Measurements from ENCODE around the gene GARNL3.

GARNL3 gene

DNA sequence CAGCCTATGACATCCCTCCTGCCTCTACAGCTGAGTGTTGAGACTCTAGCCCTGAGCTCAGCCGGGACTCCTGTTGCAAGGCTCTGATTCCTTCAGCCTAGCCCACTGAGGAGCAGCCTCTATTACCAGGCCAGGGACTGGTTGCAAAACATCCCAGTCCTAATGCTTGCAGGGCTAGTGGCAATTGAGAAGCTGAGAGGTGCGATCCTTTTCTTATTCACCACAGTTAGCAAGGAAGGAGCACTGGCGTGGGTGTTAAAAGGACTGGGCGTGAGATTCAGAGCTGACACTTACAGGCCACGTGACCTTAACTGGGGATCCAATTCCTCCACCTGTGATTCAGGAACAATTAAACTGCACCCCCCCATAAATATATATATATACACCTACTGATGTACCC, 58.8 kb downstream of the GARNL3 start:
- no peaks in the 10 kb centered on the region for H3K9me3 ChIP-seq (ENCODE audit: control insufficient read depth, low read length)
- H3K27me3 ChIP-seq (ENCODE audit: control insufficient read depth, insufficient read depth, low read length, poor library complexity, severe bottlenecking), result no peaks in the 10 kb centered on the region
- no peak overlapping the region for H3K4me3 ChIP-seq (ENCODE audit: insufficient read depth, low read depth, low read length)
- H3K36me3 ChIP-seq (ENCODE audit: control insufficient read depth, insufficient read depth, low read length), result no peaks in the 10 kb centered on the region
- 86 to 92% methylated on average over 5 of the region's 5 CpGs for whole genome bisulfite sequencing, 2 experiments
- no peak overlapping the region for H3K27ac ChIP-seq (ENCODE audit: insufficient read depth, low read depth, low read length, poor library complexity, severe bottlenecking)
- no peaks in the 10 kb centered on the region for H3K4me1 ChIP-seq (ENCODE audit: control insufficient read depth, insufficient read depth, low read length)

DNA sequence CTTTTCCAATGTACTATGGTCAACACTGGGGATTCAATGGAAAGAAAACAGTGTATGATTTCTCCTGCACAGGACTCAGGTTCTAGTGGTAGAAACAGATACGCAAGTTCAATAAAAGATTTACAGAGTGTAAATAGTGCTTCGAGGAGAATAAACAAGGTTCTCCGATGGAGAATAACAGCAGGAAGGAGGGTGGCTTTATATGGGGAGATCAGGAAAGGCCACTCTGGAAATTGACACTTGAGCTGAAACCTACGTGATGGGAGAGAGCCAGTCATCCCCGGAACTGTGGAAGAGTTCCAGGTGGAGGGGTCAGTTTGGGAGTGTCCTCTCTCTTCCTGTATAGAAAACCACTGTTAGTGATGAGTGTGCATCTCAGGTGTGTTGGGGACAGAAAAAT, 65.9 kb downstream of the GARNL3 start:
- H3K4me1 ChIP-seq (ENCODE audit: control insufficient read depth, insufficient read depth, low read length), result no peaks in the 10 kb centered on the region
- H3K27me3 ChIP-seq (ENCODE audit: control insufficient read depth, insufficient read depth, low read length, poor library complexity, severe bottlenecking), result no peaks in the 10 kb centered on the region
- H3K9me3 ChIP-seq (ENCODE audit: control insufficient read depth, low read length), result no peaks in the 10 kb centered on the region
- 96 to 98% methylated on average over 5 of the region's 5 CpGs for WGBS, 2 experiments
- no peak overlapping the region for H3K27ac ChIP-seq (ENCODE audit: insufficient read depth, low read depth, low read length, poor library complexity, severe bottlenecking)
- H3K4me3 ChIP-seq (ENCODE audit: insufficient read depth, low read depth, low read length), result no peak overlapping the region
- no peaks in the 10 kb centered on the region for H3K36me3 ChIP-seq (ENCODE audit: control insufficient read depth, insufficient read depth, low read length)

DNA sequence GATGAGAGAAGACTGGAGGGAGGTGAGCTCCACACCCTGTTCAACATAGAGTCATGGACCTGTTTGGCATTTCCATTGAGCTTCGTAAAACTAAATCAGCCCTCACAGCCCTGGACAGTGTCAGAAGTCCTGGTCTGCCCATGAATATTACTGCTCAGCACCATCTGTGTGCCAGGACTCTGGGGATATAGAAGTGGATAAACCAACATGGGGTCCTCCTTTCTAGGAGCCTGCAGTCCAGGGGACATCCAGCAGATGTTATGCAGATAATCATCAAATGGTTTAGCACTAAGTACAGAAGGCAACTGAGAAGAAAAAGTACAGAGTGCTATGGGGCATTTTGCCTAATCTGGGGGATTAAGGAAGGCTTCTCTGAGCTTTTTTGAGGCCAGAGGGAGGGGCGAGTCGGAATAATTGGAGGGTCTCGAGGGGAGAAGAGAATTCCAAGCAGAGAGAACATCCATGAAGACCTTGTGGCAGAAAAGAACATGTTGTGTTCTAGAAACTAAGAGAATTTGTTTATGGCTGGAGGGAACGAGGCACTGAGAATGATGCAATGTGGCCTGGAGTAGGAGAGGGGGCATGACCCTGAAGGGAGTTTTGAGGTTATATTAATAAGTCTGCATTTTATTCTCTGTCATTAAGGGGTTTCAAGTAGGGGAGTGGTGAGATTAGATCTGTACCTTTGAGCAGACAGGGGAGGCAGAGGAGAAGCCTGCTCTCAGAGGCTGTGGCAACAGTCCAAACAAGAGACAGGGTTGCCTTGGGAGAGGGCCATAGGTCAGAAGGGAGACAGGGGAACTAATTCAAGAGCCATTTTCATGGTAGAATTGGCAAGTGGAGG, 68.9 kb downstream of the GARNL3 start:
- no peaks in the 10 kb centered on the region for H3K9me3 ChIP-seq (ENCODE audit: control insufficient read depth, low read length)
- no peaks in the 10 kb centered on the region for H3K36me3 ChIP-seq (ENCODE audit: control insufficient read depth, insufficient read depth, low read length)
- H3K4me1 ChIP-seq (ENCODE audit: control insufficient read depth, insufficient read depth, low read length), result no peaks in the 10 kb centered on the region
- H3K4me3 ChIP-seq (ENCODE audit: insufficient read depth, low read depth, low read length), result no peak overlapping the region
- no peak overlapping the region for H3K27ac ChIP-seq (ENCODE audit: insufficient read depth, low read depth, low read length, poor library complexity, severe bottlenecking)
- 91 to 94% methylated on average over 5 of the region's 5 CpGs for WGBS, 2 experiments
- no peaks in the 10 kb centered on the region for H3K27me3 ChIP-seq (ENCODE audit: control insufficient read depth, insufficient read depth, low read length, poor library complexity, severe bottlenecking)

DNA sequence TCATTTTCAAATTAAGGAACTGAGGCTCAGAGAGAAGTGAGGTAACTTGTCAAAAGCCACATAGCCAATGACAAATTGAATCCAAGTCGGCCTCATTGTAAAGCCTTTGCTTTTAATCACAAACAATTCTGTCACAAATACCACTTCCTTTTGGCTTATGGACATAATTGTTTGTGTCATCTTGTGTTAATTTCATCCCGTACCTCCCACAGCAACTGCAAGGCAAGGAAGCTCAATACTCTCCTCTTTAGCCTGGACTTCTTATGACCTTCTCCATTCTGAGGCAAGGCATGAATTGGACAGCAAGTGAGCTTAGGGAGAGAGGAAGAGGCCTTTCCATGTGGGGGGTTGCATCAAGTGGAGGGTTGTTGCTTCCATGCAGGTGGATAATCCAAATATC, 70.2 kb downstream of the GARNL3 start:
- Histone ChIP-seq H3K27ac (ENCODE audit: insufficient read depth, low read depth, low read length, poor library complexity, severe bottlenecking) (no peak overlapping the region), H3K4me1 (ENCODE audit: control insufficient read depth, insufficient read depth, low read length) (no peaks in the 10 kb centered on the region), H3K4me3 (ENCODE audit: insufficient read depth, low read depth, low read length) (no peak overlapping the region), H3K27me3 (ENCODE audit: control insufficient read depth, insufficient read depth, low read length, poor library complexity, severe bottlenecking) (no peaks in the 10 kb centered on the region), H3K9me3 (ENCODE audit: control insufficient read depth, low read length) (no peaks in the 10 kb centered on the region), H3K36me3 (ENCODE audit: control insufficient read depth, insufficient read depth, low read length) (no peaks in the 10 kb centered on the region)
- 85 to 90% methylated on average over 2 of the region's 2 CpGs for WGBS, 2 experiments

DNA sequence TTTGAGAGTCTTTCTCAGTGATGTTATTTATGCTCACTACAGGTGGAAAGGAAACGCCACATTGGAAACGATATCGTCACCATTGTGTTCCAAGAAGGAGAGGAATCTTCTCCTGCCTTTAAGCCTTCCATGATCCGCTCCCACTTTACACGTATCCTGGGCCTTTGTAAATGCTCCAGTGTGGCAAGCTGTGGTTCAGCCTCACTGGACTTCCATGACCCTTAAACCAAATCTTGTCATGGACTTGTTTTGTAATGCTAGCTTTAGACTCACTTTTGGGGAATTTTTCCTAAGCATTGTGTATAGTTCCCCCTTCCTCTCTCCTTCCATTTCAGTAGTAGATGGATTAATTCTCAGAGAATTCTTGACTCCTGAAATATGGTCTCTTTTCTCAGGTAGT, 71.5 kb downstream of the GARNL3 start:
- no peak overlapping the region for H3K4me3 ChIP-seq (ENCODE audit: insufficient read depth, low read depth, low read length)

DNA sequence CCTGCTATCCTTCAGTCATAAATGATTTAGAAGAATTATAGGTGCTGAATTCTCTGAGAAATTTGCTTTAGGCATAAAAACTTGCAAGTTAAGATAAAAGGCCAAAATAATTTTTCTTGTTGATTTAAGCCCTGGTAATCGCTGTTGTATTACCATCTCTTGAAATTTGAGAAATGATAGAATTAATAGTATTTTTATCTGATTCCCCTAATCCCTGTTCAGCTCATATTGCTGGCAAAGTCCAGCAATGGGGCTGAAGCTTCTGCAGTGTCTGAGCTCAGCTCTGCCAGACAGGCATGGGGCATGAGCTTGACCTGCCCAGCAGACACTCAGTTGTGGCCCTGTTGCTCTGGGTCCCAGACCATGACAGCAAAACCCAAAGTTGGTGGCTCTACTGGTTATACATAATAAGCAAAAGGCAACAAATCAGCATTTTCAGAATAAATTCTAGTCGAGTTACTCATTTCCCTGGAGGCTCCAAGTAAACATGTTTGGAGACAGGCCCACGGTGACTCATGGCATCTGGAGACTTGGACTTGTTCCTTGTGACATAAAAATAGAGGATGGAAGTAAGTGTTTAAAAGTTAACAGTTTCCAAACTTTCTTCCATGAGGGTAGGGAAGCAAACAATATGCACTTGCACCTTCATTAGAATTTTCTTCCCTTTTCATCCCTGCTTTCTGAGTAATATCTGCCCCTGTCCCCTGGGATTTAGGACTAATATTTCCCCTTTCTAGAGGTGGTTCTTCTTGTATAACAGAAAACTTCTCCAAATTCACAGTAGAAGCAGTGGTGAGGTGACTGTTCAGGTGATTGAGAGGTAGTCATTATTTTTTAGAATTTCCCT, 72.2 kb downstream of the GARNL3 start:
- Histone ChIP-seq H3K4me3 (ENCODE audit: insufficient read depth, low read depth, low read length) (no peak overlapping the region), H3K9me3 (ENCODE audit: control insufficient read depth, low read length) (no peaks in the 10 kb centered on the region), H3K27me3 (ENCODE audit: control insufficient read depth, insufficient read depth, low read length, poor library complexity, severe bottlenecking) (no peaks in the 10 kb centered on the region), H3K36me3 (ENCODE audit: control insufficient read depth, insufficient read depth, low read length) (no peaks in the 10 kb centered on the region), H3K27ac (ENCODE audit: insufficient read depth, low read depth, low read length, poor library complexity, severe bottlenecking) (no peak overlapping the region), H3K4me1 (ENCODE audit: control insufficient read depth, insufficient read depth, low read length) (no peaks in the 10 kb centered on the region)
- WGBS, 2 experiments, result 91 to 98% methylated on average over 3 of the region's 3 CpGs

More for the DNA sequence above, 71.5 kb downstream of the GARNL3 start:
- H3K27me3 ChIP-seq (ENCODE audit: control insufficient read depth, insufficient read depth, low read length, poor library complexity, severe bottlenecking), result no peaks in the 10 kb centered on the region
- no peak overlapping the region for H3K27ac ChIP-seq (ENCODE audit: insufficient read depth, low read depth, low read length, poor library complexity, severe bottlenecking)
- H3K4me1 ChIP-seq (ENCODE audit: control insufficient read depth, insufficient read depth, low read length), result no peaks in the 10 kb centered on the region
- H3K36me3 ChIP-seq (ENCODE audit: control insufficient read depth, insufficient read depth, low read length), result no peaks in the 10 kb centered on the region
- 93 to 94% methylated on average over 5 of the region's 5 CpGs for WGBS, 2 experiments
- no peaks in the 10 kb centered on the region for H3K9me3 ChIP-seq (ENCODE audit: control insufficient read depth, low read length)

DNA sequence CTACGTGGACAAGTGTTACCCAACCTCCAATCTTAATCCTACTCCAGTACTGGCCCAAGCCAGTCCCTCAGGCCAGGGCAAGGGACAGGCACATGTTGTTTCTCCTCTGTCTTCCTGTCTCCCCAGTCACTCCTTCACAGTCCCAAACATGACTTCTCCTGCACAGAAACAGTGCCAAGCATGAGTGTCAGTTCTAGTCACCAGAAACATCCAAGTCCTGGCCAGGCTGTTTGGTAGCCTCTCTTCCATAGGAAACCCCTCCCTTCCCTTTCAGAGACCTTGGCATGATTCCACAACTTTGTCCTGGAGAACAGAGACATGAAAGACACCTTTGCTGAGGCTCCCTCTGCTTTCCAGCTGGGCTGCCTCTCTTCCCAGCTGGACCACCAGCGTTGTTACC, 76.1 kb downstream of the GARNL3 start:
- Histone ChIP-seq H3K4me3 (ENCODE audit: insufficient read depth, low read depth, low read length) (no peak overlapping the region), H3K27me3 (ENCODE audit: control insufficient read depth, insufficient read depth, low read length, poor library complexity, severe bottlenecking) (no peaks in the 10 kb centered on the region), H3K4me1 (ENCODE audit: control insufficient read depth, insufficient read depth, low read length) (no peaks in the 10 kb centered on the region), H3K36me3 (ENCODE audit: control insufficient read depth, insufficient read depth, low read length) (no peaks in the 10 kb centered on the region), H3K9me3 (ENCODE audit: control insufficient read depth, low read length) (no peaks in the 10 kb centered on the region), H3K27ac (ENCODE audit: insufficient read depth, low read depth, low read length, poor library complexity, severe bottlenecking) (no peak overlapping the region)
- 90% methylated on average over 2 of the region's 2 CpGs for WGBS, 2 experiments

DNA sequence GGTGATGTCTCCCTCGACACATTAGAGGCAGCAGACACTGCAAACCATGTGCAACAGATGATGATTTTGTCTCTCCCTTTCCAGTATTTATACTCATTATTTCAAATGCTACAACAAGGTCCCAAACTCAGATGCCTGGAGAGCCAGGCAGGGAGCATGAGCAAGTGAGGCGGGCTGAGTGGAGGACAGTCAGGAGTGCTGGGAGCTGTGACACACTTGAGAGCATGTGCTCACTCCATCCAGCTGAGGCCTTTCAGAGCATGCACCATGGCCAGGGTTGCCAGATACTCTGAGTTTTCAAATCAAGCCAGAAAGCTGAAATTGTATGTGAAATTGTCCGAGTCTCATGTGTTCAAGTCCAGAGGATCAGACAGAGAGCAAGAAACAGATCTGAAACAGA, 76.6 kb downstream of the GARNL3 start:
- H3K4me1 ChIP-seq (ENCODE audit: control insufficient read depth, insufficient read depth, low read length), result no peaks in the 10 kb centered on the region
- no peak overlapping the region for H3K4me3 ChIP-seq (ENCODE audit: insufficient read depth, low read depth, low read length)
- no peaks in the 10 kb centered on the region for H3K27me3 ChIP-seq (ENCODE audit: control insufficient read depth, insufficient read depth, low read length, poor library complexity, severe bottlenecking)
- no peak overlapping the region for H3K27ac ChIP-seq (ENCODE audit: insufficient read depth, low read depth, low read length, poor library complexity, severe bottlenecking)
- WGBS, 2 experiments, result 89 to 95% methylated on average over 3 of the region's 3 CpGs
- H3K36me3 ChIP-seq (ENCODE audit: control insufficient read depth, insufficient read depth, low read length), result no peaks in the 10 kb centered on the region
- H3K9me3 ChIP-seq (ENCODE audit: control insufficient read depth, low read length), result no peaks in the 10 kb centered on the region

DNA sequence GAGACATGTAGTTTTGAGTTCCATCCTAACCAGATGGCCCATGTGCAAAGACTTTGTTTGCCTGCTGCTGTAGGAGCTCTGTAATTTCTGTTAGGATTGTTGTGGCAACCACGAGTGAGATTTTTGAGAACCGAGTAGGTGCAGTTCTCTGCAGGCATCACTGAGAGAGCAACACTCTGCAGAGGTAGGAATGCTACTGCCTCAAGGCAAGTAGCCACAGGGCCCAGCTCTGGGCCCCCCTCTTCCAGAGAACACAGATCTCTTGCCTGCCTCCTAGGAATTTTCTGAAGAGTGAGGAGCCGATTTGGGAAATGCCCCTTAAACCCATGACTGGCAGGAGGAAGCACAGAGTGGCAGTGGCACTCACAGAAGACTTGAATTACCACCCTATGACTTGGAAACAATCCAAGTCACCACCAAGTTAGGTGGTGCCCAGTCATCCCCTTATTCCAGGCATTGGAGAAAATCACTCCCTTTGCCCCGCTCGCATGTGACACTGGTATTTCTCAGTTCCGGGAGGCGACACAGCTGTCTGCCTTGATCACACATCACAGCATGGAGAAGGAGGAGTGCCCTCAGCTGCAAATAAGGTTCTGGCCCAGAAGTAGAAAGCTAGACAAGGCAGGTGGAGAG, 79.9 kb downstream of the GARNL3 start:
- Histone ChIP-seq H3K9me3 (ENCODE audit: control insufficient read depth, low read length) (no peaks in the 10 kb centered on the region), H3K4me1 (ENCODE audit: control insufficient read depth, insufficient read depth, low read length) (no peaks in the 10 kb centered on the region), H3K4me3 (ENCODE audit: insufficient read depth, low read depth, low read length) (no peak overlapping the region), H3K27ac (ENCODE audit: insufficient read depth, low read depth, low read length, poor library complexity, severe bottlenecking) (no peak overlapping the region), H3K27me3 (ENCODE audit: control insufficient read depth, insufficient read depth, low read length, poor library complexity, severe bottlenecking) (no peaks in the 10 kb centered on the region), H3K36me3 (ENCODE audit: control insufficient read depth, insufficient read depth, low read length) (no peaks in the 10 kb centered on the region)
- WGBS, 2 experiments, result 90 to 94% methylated on average over 7 of the region's 7 CpGs

DNA sequence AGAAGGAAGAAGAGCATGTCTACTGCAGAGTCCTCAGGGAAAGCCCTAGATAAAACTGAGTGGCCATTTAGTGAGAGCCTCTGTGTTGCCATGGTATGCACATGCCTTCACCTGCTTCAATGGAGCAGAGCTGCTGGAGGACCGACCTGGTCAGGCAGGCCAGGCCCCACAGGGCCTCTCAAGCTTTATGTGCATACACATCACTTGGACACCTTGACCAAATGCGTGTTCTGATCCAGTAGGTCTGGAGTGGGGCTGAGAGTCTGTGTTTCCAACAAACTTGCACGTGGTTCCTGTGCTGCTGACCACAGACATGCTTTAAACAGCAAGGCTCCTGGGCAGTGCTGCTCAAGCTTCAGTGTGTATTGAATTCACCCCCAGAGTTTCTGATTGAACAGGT, 81.0 kb downstream of the GARNL3 start:
- Histone ChIP-seq H3K36me3 (ENCODE audit: control insufficient read depth, insufficient read depth, low read length) (no peaks in the 10 kb centered on the region), H3K27me3 (ENCODE audit: control insufficient read depth, insufficient read depth, low read length, poor library complexity, severe bottlenecking) (no peaks in the 10 kb centered on the region), H3K4me3 (ENCODE audit: insufficient read depth, low read depth, low read length) (no peak overlapping the region), H3K27ac (ENCODE audit: insufficient read depth, low read depth, low read length, poor library complexity, severe bottlenecking) (no peak overlapping the region), H3K4me1 (ENCODE audit: control insufficient read depth, insufficient read depth, low read length) (no peaks in the 10 kb centered on the region), H3K9me3 (ENCODE audit: control insufficient read depth, low read length) (no peaks in the 10 kb centered on the region)
- WGBS, 2 experiments, result 86 to 94% methylated on average over 3 of the region's 3 CpGs
